Right lobe of liver (tissue), 4 donors: ENCODE measurements around the gene ESPN.

Experiments
- POLR2A ChIP-seq: fragments of 450-650 bp; IDR thresholded peaks from one replicate; pipeline ENCODE4 v1.6.1; 2017; ENCODE audit warnings: antibody characterized with exemption, mild to moderate bottlenecking
- TF ChIP-seq, protein P1 (sequence below), 4 donors: fragments of 200-600 bp in 3 of 4; fragments of 450-650 bp in 1 of 4; IDR thresholded peaks; one replicate each; pipeline versions ENCODE4 v1.5.1 to v1.8.0; 2016 to 2022; ENCODE audit warnings: antibody characterized with exemption in 4 of 4, mild to moderate bottlenecking in 2 of 4
- donor health status: DM: no; HTN: no; CAD: no.
- donor health status: DM: no; HTN: no; CAD: no.
- donor health status: DM: no; HTN: yes; CAD: no.

DNA sequence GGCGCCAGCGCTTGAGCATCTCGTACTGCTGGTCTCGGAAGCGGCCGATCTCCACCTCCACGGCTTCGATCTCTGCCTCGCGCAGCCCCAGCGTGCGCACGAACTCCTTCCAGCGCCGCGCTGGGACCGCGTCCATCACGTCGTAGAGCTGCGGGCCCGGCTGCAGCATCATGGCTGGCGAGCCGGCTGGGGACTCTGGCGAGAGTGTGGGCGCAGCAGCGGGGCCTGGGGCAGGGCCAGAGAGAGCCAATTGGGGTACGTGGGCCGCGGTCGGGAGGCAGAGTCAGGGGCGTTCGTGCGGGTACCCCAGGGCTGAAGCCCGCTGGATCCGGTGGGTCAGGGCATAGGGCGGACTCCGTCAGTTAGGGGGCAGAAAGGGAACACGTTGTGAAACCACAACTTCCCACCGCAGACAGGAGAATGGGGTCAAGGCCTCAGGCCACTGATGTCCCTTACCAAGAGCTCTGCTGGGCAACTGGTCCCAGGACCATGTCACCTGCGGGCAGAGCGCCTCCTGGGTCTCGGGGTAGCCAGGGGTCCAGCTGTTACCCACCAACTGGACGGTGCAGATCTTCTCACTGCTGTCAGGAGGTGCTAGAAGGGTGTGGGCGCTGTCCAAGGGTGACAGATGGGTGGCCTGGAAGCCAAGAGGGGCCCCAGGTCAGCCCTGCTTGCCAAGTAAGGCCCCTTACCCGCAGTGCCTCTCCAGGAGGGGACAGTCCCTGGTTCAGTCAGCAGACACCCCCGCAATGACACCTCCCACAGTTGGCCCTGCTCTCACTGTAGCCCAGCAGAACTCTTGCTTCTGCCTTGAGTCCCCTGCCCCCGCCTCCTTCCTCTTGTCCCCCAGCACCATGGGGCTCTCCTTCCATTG, 37.2 kb downstream of the ESPN start:
- no peak for TF ChIP-seq POLR2A
- TF ChIP-seq, protein P1, sequence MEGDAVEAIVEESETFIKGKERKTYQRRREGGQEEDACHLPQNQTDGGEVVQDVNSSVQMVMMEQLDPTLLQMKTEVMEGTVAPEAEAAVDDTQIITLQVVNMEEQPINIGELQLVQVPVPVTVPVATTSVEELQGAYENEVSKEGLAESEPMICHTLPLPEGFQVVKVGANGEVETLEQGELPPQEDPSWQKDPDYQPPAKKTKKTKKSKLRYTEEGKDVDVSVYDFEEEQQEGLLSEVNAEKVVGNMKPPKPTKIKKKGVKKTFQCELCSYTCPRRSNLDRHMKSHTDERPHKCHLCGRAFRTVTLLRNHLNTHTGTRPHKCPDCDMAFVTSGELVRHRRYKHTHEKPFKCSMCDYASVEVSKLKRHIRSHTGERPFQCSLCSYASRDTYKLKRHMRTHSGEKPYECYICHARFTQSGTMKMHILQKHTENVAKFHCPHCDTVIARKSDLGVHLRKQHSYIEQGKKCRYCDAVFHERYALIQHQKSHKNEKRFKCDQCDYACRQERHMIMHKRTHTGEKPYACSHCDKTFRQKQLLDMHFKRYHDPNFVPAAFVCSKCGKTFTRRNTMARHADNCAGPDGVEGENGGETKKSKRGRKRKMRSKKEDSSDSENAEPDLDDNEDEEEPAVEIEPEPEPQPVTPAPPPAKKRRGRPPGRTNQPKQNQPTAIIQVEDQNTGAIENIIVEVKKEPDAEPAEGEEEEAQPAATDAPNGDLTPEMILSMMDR (IDR thresholded peaks at IDR 0.05): no peak
